Muscle layer of duodenum (tissue), 2 donors: Measurements from ENCODE around the gene BCAT1.
"Not testable (repeated sequence)": the region's sequence is repeated elsewhere in the genome, so short reads cannot be mapped to it uniquely, and the experiment has no call there.

ENCODE experiments used
- H3K27ac ChIP-seq: one replicate; pipeline ENCODE4 v1.7.0; 2013; ENCODE audit warnings: mild to moderate bottlenecking, low read length
- H3K27me3 ChIP-seq: one replicate; pipeline ENCODE4 v1.7.0; 2013; ENCODE audit warnings: low read depth, mild to moderate bottlenecking, control low read depth, low read length
- H3K36me3 ChIP-seq, 2 donors: one replicate each; pipeline ENCODE4 v1.7.0; 2013; ENCODE audit warnings: low read length in 2 of 2, control low read depth in 1 of 2, mild to moderate bottlenecking in 1 of 2; ENCODE audit not compliant: insufficient read depth in 2 of 2, control insufficient read depth in 1 of 2
- H3K4me1 ChIP-seq, 2 donors: one replicate each; pipeline ENCODE4 v1.7.0; 2013; ENCODE audit warnings: low read length in 2 of 2, mild to moderate bottlenecking in 2 of 2, control low read depth in 1 of 2, moderate library complexity in 1 of 2; ENCODE audit not compliant: insufficient read depth in 2 of 2, control insufficient read depth in 1 of 2
- H3K4me3 ChIP-seq, 2 donors: one replicate each; pipeline ENCODE4 v1.7.0; 2013; ENCODE audit warnings: low read length in 2 of 2, low read depth in 1 of 2, mild to moderate bottlenecking in 1 of 2
- H3K9me3 ChIP-seq, 2 donors: one replicate each; pipeline ENCODE4 v1.7.0; 2013; ENCODE audit warnings: low read length in 2 of 2, control low read depth in 1 of 2, mild to moderate bottlenecking in 1 of 2; ENCODE audit not compliant: control insufficient read depth in 1 of 2
- donor health status: healthy.

The BCAT1 gene

DNA sequence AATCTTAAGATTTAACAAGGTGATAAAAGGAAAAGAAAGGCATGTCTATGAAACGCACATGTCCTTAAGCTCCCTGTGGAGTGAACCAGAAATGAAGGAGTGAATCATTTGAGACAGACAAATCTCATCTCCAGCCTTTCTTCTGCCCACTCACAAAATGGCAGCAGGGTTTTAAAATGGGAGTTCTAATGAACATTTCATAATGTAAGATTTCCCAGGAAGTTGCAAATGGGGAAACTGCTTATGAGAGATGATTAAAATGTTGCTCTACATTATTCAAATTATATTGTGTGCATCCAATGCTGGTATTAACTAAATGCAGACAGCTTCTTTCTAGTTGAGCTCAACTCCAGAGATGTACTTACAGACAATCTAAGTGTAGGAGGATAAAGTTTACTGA, 76.7 kb downstream of the BCAT1 start:
- Histone ChIP-seq H3K4me1 (no peaks in the 10 kb centered on the region), H3K36me3 (no peaks in the 10 kb centered on the region), H3K27ac (no peak overlapping the region), H3K4me3 (no peak overlapping the region), H3K9me3 (no peaks in the 10 kb centered on the region), H3K27me3 (no peaks in the 10 kb centered on the region)

DNA sequence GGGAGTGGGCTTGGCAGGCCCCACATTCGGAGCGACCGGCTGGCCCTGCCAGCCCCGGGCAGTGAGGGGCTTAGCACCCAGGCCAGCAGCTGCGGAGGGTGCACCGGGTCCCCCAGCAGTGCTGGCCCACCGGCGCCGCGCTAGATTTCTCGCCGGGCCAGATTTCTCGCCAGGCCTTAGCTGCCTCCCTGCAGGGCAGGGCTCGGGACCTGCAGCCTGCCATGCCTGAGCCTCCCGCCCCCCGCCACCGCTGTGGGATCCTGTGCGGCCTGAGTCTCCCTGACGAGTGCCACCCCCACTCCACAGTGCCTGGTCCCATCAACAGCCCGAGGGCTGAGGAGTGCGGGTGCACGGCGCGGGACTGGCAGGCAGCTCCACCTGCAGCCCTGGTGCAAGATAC, 82.8 kb downstream of the BCAT1 start:
- H3K27ac ChIP-seq, H3K4me3 ChIP-seq, H3K27me3 ChIP-seq, H3K4me1 ChIP-seq, H3K36me3 ChIP-seq, H3K9me3 ChIP-seq: not testable (repeated sequence)

DNA sequence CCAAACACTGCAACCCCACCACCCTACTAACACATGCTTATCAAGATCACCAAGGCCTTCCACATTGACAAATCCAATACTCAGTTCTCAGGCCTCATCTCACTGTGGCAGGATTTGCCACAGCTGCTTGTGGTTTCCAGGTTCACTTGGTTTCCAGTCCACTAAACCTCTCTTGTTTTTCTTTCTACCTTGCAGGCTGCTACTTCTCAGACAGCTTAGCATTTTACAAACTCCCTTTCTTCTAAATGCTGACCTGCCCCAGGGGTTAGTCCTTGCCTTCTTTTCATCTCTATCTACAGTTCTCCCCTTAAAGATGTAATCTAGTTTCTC, 84.1 kb downstream of the BCAT1 start:
- H3K27me3 ChIP-seq, result no peaks in the 10 kb centered on the region
- H3K4me1 ChIP-seq, result no peaks in the 10 kb centered on the region
- H3K36me3 ChIP-seq, result no peaks in the 10 kb centered on the region
- no peak overlapping the region for H3K27ac ChIP-seq
- H3K4me3 ChIP-seq, result no peak overlapping the region
- H3K9me3 ChIP-seq, result no peaks in the 10 kb centered on the region

DNA sequence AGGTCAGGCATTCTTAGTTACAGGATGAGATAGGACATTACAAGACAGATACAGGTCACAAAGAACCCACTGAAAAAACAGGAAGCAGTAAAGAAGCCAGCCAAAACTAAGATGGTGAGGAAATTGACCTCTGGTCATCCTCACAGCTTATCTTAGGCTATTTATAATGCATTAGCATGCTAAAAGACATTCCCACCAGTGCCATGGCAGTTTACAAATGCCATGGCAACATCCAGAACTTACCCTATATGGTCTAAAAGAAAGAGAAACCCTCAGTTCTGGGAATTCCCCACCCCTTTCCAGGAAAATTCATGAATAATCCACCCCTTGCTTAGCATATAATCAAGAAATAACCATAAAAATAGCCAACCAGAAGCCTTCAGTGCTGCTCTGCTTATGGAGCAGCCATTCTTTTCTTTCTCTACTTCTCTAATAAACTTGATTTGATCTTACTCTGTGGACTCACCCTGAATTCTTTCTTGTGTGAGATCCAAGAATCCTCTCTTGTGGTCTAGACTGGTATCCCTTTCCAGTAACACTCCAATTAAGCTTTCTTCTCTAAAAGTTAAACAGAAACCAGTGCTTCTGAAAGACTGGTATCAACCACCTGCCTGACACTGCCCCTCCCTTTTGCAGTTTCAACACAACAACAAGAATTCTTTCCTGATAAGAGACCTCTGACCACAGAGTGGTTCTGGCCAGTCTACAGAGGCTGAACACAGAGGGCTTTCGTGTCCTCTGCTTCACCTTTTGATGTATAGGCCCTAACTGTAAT, 86.9 kb downstream of the BCAT1 start:
- Histone ChIP-seq H3K27ac (no peak overlapping the region), H3K4me3 (no peak overlapping the region), H3K9me3 (no peaks in the 10 kb centered on the region), H3K4me1 (no peaks in the 10 kb centered on the region), H3K27me3 (no peaks in the 10 kb centered on the region), H3K36me3 (no peaks in the 10 kb centered on the region)

DNA sequence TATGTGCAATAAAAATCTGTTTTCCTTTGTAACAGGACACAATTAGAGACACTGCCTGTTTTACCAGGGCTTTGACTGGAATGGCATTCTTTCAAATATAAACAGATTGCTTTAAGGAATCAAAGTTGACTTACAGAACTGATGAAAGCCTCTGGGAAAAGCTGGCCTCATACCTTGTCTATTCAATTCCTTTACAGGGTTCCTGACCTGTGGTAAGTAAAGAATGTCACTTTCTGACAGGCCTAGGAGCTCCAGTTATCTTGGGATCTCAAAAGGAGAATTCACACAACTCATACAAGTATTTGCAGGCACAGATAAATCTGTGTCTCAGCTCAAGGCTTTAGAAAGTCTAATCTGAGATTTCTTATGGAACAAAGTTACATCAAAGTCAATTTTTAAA, 88.4 kb downstream of the BCAT1 start:
- Histone ChIP-seq H3K4me1 (no peaks in the 10 kb centered on the region), H3K27ac (no peak overlapping the region), H3K4me3 (no peak overlapping the region), H3K27me3 (no peaks in the 10 kb centered on the region), H3K9me3 (no peaks in the 10 kb centered on the region), H3K36me3 (no peaks in the 10 kb centered on the region)

DNA sequence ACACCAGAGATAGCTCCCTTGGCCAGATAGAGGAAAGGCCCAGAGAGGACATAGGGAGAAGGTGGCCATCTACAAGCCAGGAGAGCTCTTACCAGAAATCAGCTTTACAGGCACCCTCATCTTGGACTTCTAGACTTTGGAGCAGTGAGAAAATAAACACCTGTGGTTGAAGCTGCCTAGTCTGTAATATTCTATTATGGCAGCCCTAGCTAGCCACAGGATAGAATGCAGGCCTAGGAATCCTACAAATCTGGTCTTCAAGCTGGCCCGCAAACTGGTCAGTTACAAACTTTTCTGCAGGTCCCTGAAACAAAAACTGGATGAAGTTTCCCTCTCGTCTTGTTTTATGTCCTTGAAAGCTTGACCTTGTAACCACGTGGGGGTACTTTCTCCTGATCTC, 92.4 kb downstream of the BCAT1 start:
- H3K4me3 ChIP-seq, result no peak overlapping the region
- no peaks in the 10 kb centered on the region for H3K4me1 ChIP-seq
- H3K36me3 ChIP-seq, result no peaks in the 10 kb centered on the region
- no peak overlapping the region for H3K27ac ChIP-seq
- H3K27me3 ChIP-seq, result no peaks in the 10 kb centered on the region
- H3K9me3 ChIP-seq, result no peaks in the 10 kb centered on the region

DNA sequence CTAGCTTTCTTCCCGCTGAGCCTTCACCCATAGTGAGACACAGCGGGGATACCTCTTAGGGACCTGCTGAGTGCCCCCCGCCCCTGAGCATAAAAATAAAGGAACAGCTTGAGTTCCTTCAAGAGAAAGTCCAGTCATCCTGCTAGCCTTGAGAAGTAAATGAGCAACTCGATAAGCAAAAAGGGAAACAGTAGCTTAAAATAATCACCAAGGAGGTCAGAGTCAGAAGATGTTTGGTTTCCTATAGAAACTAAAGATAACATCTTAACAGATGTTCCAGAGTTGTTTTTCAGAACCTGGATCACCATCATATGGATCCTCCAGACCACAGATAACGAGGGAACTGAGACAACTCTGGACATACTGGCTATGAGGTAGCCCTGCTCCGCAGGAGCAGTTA, 94.0 kb downstream of the BCAT1 start:
- H3K9me3 ChIP-seq, result no peaks in the 10 kb centered on the region
- no peaks in the 10 kb centered on the region for H3K4me1 ChIP-seq
- H3K27me3 ChIP-seq, result no peaks in the 10 kb centered on the region
- no peaks in the 10 kb centered on the region for H3K36me3 ChIP-seq
- no peak overlapping the region for H3K4me3 ChIP-seq
- no peak overlapping the region for H3K27ac ChIP-seq

DNA sequence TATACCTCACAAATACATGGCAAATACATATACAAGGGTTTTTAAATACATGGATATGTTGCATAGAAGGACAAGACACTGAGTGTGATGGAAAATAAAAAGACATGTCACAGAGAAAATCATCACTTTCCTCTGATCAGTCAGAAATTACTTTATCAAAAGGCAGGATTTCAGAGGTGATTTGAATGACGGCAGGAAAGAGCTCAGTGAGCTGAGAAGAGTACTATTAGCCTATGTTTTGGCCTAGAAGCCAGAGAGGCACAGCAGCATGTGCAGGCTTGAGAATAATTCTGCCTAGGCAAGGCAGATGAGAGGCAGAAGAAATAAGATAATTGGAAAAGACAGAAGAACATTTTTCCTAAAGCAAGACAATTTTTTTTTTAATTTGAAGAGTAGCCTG, 94.9 kb downstream of the BCAT1 start:
- no peaks in the 10 kb centered on the region for H3K36me3 ChIP-seq
- no peaks in the 10 kb centered on the region for H3K27me3 ChIP-seq
- H3K4me3 ChIP-seq, result no peak overlapping the region
- no peak overlapping the region for H3K27ac ChIP-seq
- H3K9me3 ChIP-seq, result no peaks in the 10 kb centered on the region
- H3K4me1 ChIP-seq, result no peaks in the 10 kb centered on the region

DNA sequence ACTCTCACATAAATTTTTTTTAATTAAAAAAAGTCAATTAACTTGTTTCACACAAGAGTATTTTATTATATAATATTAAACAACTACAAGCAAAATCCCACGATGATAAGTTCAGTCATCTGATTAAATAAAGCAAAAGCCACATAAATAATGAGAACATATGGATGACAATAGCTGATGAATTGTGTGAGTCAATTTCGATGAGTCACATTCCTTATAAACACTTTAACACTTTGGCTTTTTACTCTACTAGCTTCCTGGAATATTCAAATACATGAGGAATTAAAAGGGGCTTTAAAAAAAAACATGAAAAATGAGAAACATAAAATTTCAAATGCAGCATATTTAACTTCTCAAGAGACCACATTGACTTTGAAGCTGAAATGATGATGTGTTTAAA, 95.3 kb downstream of the BCAT1 start:
- H3K4me3 ChIP-seq, result no peak overlapping the region
- no peaks in the 10 kb centered on the region for H3K36me3 ChIP-seq
- no peak overlapping the region for H3K27ac ChIP-seq
- no peaks in the 10 kb centered on the region for H3K4me1 ChIP-seq
- no peaks in the 10 kb centered on the region for H3K27me3 ChIP-seq
- H3K9me3 ChIP-seq, result no peaks in the 10 kb centered on the region

DNA sequence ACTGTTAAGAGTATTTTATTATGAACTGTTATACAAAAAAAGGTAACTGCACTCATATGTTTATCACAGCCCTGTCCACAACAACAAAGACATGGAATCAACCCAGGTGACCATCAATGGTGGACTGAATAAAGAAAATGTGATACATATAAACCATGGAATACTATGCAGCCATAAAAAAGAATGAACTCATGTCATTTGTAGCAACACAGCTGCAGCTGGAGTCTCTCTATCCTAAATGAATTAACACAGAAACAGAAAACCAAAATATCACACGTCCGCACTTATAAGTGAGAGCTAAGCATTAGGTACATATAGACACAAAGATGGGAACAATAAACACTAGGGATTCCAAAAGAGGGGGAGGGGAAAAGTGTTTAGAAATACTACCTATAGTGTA, 95.8 kb downstream of the BCAT1 start:
- no peaks in the 10 kb centered on the region for H3K36me3 ChIP-seq
- no peaks in the 10 kb centered on the region for H3K4me1 ChIP-seq
- H3K27me3 ChIP-seq, result no peaks in the 10 kb centered on the region
- H3K27ac ChIP-seq, result no peak overlapping the region
- no peaks in the 10 kb centered on the region for H3K9me3 ChIP-seq
- no peak overlapping the region for H3K4me3 ChIP-seq

DNA sequence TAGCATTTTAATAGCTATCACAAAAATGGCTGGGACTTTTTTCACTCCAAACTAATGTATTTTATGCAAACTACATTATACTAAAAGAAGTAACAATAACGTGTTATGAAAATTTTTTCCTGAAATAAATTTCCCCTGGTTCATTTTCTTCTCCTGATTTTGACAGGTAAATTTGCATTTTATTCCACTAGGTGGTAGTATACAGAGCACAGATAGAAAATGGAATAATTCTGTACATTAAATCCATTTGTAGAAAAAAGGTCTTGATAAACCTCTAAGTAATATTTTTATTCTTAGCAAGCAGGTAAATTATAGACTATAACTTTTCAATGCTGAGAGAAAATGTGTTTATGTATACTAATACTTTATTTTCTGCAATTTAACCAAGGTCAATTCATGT, 96.5 kb downstream of the BCAT1 start:
- H3K9me3 ChIP-seq, result no peaks in the 10 kb centered on the region
- H3K4me1 ChIP-seq, result no peaks in the 10 kb centered on the region
- no peak overlapping the region for H3K27ac ChIP-seq

DNA sequence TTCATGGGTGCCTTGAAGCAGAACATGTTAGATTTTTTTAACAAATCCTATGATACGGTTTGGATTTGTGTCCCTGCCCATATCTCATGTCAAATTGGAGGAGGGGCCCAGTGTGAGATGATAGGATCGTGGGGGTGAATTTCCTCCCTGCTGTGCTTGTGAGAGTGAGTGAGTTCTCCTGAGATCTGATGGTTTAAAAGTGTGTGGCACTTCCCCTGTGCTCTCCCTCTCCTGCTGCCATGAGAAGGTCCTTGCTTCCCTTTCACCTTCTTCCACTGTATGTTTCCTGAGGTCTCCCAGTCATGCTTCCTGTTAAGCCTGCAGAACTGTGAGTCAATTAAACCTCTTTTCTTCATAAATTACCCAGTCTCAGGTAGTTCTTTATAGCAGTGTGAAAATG, 97.0 kb downstream of the BCAT1 start:
- not testable (repeated sequence) for H3K9me3 ChIP-seq, H3K36me3 ChIP-seq, H3K27me3 ChIP-seq, H3K4me3 ChIP-seq, H3K27ac ChIP-seq, H3K4me1 ChIP-seq

More for the DNA sequence above, 96.5 kb downstream of the BCAT1 start:
- no peaks in the 10 kb centered on the region for H3K36me3 ChIP-seq
- H3K27me3 ChIP-seq, result no peaks in the 10 kb centered on the region
- H3K4me3 ChIP-seq, result no peak overlapping the region
